GM12892 (cell line): ENCODE data around the gene ZNF786.
A peak's percentile ranks its signal among the peaks of the same experiment; 100 is the strongest.

Source experiments
- DNase-seq: peaks from one replicate; pipeline ENCODE4 v3.0.0; 2011; ENCODE audit not compliant: insufficient read length
- FAIRE-seq: peaks from 2 replicates; lab custom pipeline; 2011; peaks lifted over from hg19 to GRCh38; lab: Jason Lieb, UNC
- POLR2A ChIP-seq: IDR thresholded peaks from 2 replicates; pipeline ENCODE4 v1.6.1; 2011; ENCODE audit warnings: low read depth, low read length, control low read depth
- POLR2AphosphoS5 ChIP-seq: IDR thresholded peaks from 2 replicates; pipeline ENCODE4 v1.6.1; 2011; ENCODE audit warnings: low read depth, low read length, control low read depth
- TAF1 ChIP-seq: IDR thresholded peaks from 2 replicates; pipeline ENCODE4 v1.6.1; 2011; ENCODE audit warnings: low read depth, mild to moderate bottlenecking, control low read depth, low read length, borderline replicate concordance

ZNF786 gene

DNA sequence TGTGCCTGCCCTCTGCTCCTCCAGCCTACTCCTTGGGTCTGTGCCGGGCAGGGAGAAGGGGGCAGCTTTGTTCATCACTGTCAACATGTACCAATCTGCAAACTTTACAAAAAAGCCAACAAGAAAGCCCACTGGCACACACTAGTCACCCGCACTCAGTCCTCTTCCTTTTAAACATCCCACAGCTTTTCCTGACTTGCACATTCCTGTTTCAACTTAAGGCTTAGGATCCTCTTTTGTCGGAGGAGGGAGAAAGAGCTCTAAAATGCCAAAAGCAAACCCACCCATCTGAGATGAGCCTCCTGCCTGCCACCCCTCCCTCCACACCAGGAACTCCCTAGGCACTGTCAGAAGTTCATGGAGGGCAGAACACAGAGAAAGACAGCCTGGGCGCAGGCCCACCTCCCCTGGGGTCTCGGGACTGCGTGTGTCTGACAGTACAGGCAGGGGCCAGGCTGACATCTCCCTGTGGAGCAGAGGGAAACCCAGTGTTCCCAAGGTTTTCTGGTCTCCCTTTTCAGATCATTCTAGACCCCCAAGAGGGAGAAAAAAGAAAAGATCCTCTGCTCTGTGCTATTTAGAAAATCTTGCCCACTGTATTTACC, 67.7 kb downstream of the ZNF786 start:
- no peak for FAIRE-seq
- TF ChIP-seq POLR2A: no peak
- TF ChIP-seq TAF1: no peak
- TF ChIP-seq POLR2AphosphoS5: no peak
- DNase-seq: no peak

DNA sequence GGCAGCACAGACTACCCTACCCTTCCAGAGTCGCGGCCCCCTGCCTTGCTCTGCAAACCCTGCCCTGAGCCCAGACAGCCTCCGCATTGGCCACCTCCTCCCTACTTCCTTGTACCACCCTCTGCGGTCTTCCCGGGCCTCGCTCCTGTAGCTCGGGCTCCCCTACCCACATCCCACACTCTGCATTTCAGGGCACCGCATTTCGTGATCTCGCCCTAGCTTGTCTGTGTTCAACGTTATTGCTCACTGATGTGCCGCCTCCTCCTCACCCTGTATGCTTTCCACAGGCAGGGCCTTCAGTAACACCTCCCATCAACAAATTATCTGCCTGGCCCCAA, 68.8 kb downstream of the ZNF786 start:
- DNase-seq (no peak), FAIRE-seq (peak; percentile 33)
- TF ChIP-seq POLR2A (no peak), POLR2AphosphoS5 (no peak), TAF1 (no peak)

DNA sequence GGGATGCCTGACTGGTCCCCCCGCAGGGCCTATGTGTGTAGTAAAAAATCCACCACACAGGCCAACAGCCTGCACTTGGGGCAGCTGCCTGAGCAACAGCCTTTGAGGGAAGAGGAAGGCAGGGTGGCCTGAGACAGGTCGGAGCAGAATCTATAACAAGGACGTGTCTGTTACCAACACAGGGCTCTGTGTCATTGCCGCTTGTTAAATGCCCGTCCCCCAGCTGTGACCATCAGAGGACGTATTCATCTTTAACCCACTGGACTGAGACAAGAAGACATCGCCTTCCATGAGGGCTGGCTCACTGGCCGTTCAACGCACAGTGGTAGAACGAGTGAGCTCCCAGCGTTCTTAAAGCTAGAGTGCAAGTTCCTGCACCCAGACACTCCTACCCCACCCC, 70.0 kb downstream of the ZNF786 start:
- TF ChIP-seq TAF1 (no peak), POLR2A (no peak), POLR2AphosphoS5 (no peak)
- DNase-seq: no peak
- no peak for FAIRE-seq
